SK-N-SH (cell line): ENCODE measurements around the gene NEGR1.

Source experiments
- CHD2 ChIP-seq: fragments of 150-350 bp; IDR thresholded peaks from 2 replicates; pipeline ENCODE4 v1.6.1; 2018; ENCODE audit warnings: low read length; ENCODE audit not compliant: partially characterized antibody
- CTCF ChIP-seq: fragments of 200-600 bp; sonication (generic); IDR thresholded peaks from 2 replicates; pipeline ENCODE4 v1.6.1; 2017; ENCODE audit warnings: antibody characterized with exemption, mild to moderate bottlenecking, moderate library complexity
- EP300 ChIP-seq, 2 experiments: IDR thresholded peaks; 2 replicates each; pipeline versions ENCODE4 v1.4.0 to v1.6.1; 2012; ENCODE audit warnings: borderline replicate concordance in 1 of 2, low read depth in 1 of 2, low read length in 1 of 2
- GATA2 ChIP-seq: sonication (generic); formaldehyde crosslinking; IDR thresholded peaks from 2 replicates; pipeline ENCODE4 v1.5.0; 2020; ENCODE audit warnings: mild to moderate bottlenecking, missing genetic modification reagents
- NFIC ChIP-seq: IDR thresholded peaks from 2 replicates; pipeline ENCODE4 v1.4.0; 2012; ENCODE audit warnings: borderline replicate concordance
- NRF1 ChIP-seq: IDR thresholded peaks from 2 replicates; pipeline ENCODE4 v1.6.1; 2012; ENCODE audit warnings: low read depth, mild to moderate bottlenecking, low read length
- POLR2AphosphoS5 ChIP-seq: IDR thresholded peaks from 2 replicates; pipeline ENCODE4 v1.6.1; 2012; ENCODE audit warnings: low read depth, low read length
- RAD21 ChIP-seq: IDR thresholded peaks from 2 replicates; pipeline ENCODE4 v1.6.1; 2012; ENCODE audit warnings: mild to moderate bottlenecking, low read length
- REST ChIP-seq: IDR thresholded peaks from 2 replicates; pipeline ENCODE4 v1.6.1; 2012; ENCODE audit warnings: mild to moderate bottlenecking, low read depth, low read length, moderate library complexity
- SIN3A ChIP-seq: IDR thresholded peaks from 2 replicates; pipeline ENCODE4 v1.6.1; 2012; ENCODE audit warnings: low read depth, mild to moderate bottlenecking, low read length, moderate library complexity, borderline replicate concordance
- SMC3 ChIP-seq: IDR thresholded peaks from 2 replicates; pipeline ENCODE4 v1.6.1; 2012; ENCODE audit warnings: low read depth, low read length, improper control_type of control experiment
- TEAD4 ChIP-seq: IDR thresholded peaks from 2 replicates; pipeline ENCODE4 v1.4.0; 2012; ENCODE audit warnings: mild to moderate bottlenecking, borderline replicate concordance; ENCODE audit not compliant: insufficient read depth
- YY1 ChIP-seq: IDR thresholded peaks from 2 replicates; pipeline ENCODE4 v1.4.0; 2012; ENCODE audit warnings: low read depth, mild to moderate bottlenecking

GRCh38 chr1:71572038-71572437 lies 710.3 kb downstream of the NEGR1 start:
- no peak for TF ChIP-seq TEAD4
- no peak for TF ChIP-seq RAD21
- TF ChIP-seq CTCF = no peak
- no peak for TF ChIP-seq POLR2AphosphoS5
- TF ChIP-seq EP300 (IDR thresholded peaks at IDR 0.05; ENCODE audit: borderline replicate concordance in 1 of 2, low read depth in 1 of 2, low read length in 1 of 2) = no peak
- TF ChIP-seq REST = no peak
- TF ChIP-seq CHD2 = no peak
- no peak for TF ChIP-seq SIN3A
- no peak for TF ChIP-seq SMC3
- no peak for TF ChIP-seq YY1
- no peak for TF ChIP-seq NFIC
- no peak for TF ChIP-seq NRF1
- no peak for TF ChIP-seq GATA2
